ENCODE results near the gene LIMK2.

LIMK2 gene

GRCh38 chr22:31275576-31275975 lies 63.5 kb downstream of the LIMK2 start:
- DNase-seq: no peak

- no peak for DNase-seq
Measured at GRCh38 chr22:31276426-31277167, 64.5 kb downstream of the LIMK2 start.

GRCh38 chr22:31277741-31278140 lies 65.6 kb downstream of the LIMK2 start:
- no peak for DNase-seq

- no peak for DNase-seq
Measured at GRCh38 chr22:31278151-31278621, 66.1 kb downstream of the LIMK2 start.

GRCh38 chr22:31278626-31279326 lies 66.7 kb downstream of the LIMK2 start:
- DNase-seq: no peak

GRCh38 chr22:31279327-31279669 lies 67.2 kb downstream of the LIMK2 start:
- no peak for DNase-seq

- DNase-seq: no peak
Measured at GRCh38 chr22:31279821-31280505, 67.9 kb downstream of the LIMK2 start.

GRCh38 chr22:31281733-31282132 lies 69.6 kb downstream of the LIMK2 start:
- DNase-seq: no peak

GRCh38 chr22:31282748-31283468 lies 70.8 kb downstream of the LIMK2 start:
- no peak for DNase-seq

GRCh38 chr22:31284281-31285155 lies 72.4 kb downstream of the LIMK2 start:
- DNase-seq: peak; percentile 83

GRCh38 chr22:31286360-31287255 lies 74.5 kb downstream of the LIMK2 start:
- DNase-seq: no peak

GRCh38 chr22:31287818-31288495 lies 75.9 kb downstream of the LIMK2 start:
- no peak for DNase-seq

GRCh38 chr22:31288496-31289240 lies 76.6 kb downstream of the LIMK2 start:
- DNase-seq: no peak

GRCh38 chr22:31289344-31289743 lies 77.2 kb downstream of the LIMK2 start:
- no peak for DNase-seq

- DNase-seq: peak; percentile 64
Measured at GRCh38 chr22:31290494-31291471, 78.7 kb downstream of the LIMK2 start.

- DNase-seq: no peak
Measured at GRCh38 chr22:31291481-31292235, 79.6 kb downstream of the LIMK2 start.

GRCh38 chr22:31292236-31292989 lies 80.3 kb downstream of the LIMK2 start, which contains the start of gene PIK3IP1:
TSS of gene PIK3IP1 (minus strand) at chr22:31292488. CDS start at chr22:31292344, 144 bp downstream.
- DNase-seq: peak; percentile 52
